HepG2 (cell line): Measurements from ENCODE around the gene INPP4B. TPM values are rescaled to one million over a fixed set of nuclear protein-coding genes. Genes with fewer than 3 reads are reported as not detected.
"Not testable (repeated sequence)": the region's sequence is repeated elsewhere in the genome, so short reads cannot be mapped to it uniquely, and the experiment has no call there.

Experiments
- ATAC-seq: fragments of 200-7000 bp; cut with Tn5 transposase; 3 replicates; pipeline ENCODE4 v1.9.1; 2020; ENCODE audit warnings: mild to moderate bottlenecking, moderate library complexity
- BruUV-seq: library from RNA; stranded (reverse); fragments of 400-500 nt; replicated peaks from 2 replicates; lab custom pipeline; 2021; lab: Mats Ljungman, UMichigan
- CTCF ChIA-PET: fragments of 300-600 bp; formaldehyde crosslinking; extraction: SDS; loops from one replicate; lab custom pipeline; 2021; ENCODE audit warnings: low total read pairs, inconsistent platforms, low intra/inter-chr PET ratio; lab: Yijun Ruan, JAX
- POLR2A ChIA-PET: fragments of 350-600 bp; sonication (Branson Sonifier 250); formaldehyde crosslinking; loops from one replicate; lab custom pipeline; 2020; ENCODE audit warnings: antibody characterized with exemption, inconsistent platforms; lab: Yijun Ruan, JAX
- DNase-seq: peaks from one replicate; pipeline ENCODE4 v3.0.0-alpha.2; 2015; ENCODE audit warnings: low spot score
- FAIRE-seq: peaks from 3 replicates; lab custom pipeline; 2011; peaks lifted over from hg19 to GRCh38; lab: Jason Lieb, UNC
- H2AFZ ChIP-seq: one replicate; pipeline ENCODE4 v1.6.1; 2011; ENCODE audit warnings: low read length, inconsistent platforms
- H3K27ac ChIP-seq: fragments of 300-600 bp; 3 replicates; pipeline ENCODE4 v1.8.0; 2011; ENCODE audit warnings: mixed run types, mild to moderate bottlenecking, mixed read lengths, low read length, inconsistent platforms; ENCODE audit not compliant: insufficient read depth; ENCODE audit errors: extremely low read length
- H3K27me3 ChIP-seq, 2 experiments: fragments of 200-600 bp in 1 of 2; 2 replicates in 1 of 2; 3 replicates in 1 of 2; pipeline versions ENCODE4 v1.6.0 to v1.8.0; 2011; ENCODE audit warnings: low read length in 2 of 2, mild to moderate bottlenecking in 2 of 2, moderate library complexity in 2 of 2, inconsistent platforms in 1 of 2; ENCODE audit not compliant: insufficient read depth in 2 of 2, control insufficient read depth in 1 of 2
- H3K36me3 ChIP-seq, 2 experiments: fragments of 200-600 bp in 1 of 2; replicated peaks in 1 of 2; 2 replicates in 1 of 2; 3 replicates in 1 of 2; pipeline versions ENCODE4 v1.5.1 to v1.8.0; 2011; ENCODE audit warnings: low read length in 2 of 2, inconsistent platforms in 1 of 2; ENCODE audit not compliant: insufficient read depth in 2 of 2, control insufficient read depth in 1 of 2
- H3K4me1 ChIP-seq: 2 replicates; pipeline ENCODE4 v1.5.1; 2012; ENCODE audit warnings: low read length, inconsistent platforms; ENCODE audit not compliant: insufficient read depth
- H3K4me2 ChIP-seq: 2 replicates; pipeline ENCODE4 v1.6.0; 2011; ENCODE audit warnings: low read depth, low read length, inconsistent platforms
- H3K4me3 ChIP-seq, 3 experiments: fragments of 200-600 bp in 1 of 3; sonication (generic), shearing (Covaris generic) in 1 of 3; replicated peaks in 1 of 3; 2 replicates each; pipeline ENCODE4 v1.5.1; 2011 to 2016; ENCODE audit warnings: low read length in 3 of 3, inconsistent platforms in 2 of 3, low read depth in 2 of 3, mild to moderate bottlenecking in 2 of 3, control low read depth in 1 of 3, mixed read lengths in 1 of 3; ENCODE audit not compliant: insufficient read depth in 1 of 3
- H3K79me2 ChIP-seq: one replicate; pipeline ENCODE4 v1.6.1; 2011; ENCODE audit warnings: low read length, inconsistent platforms; ENCODE audit not compliant: insufficient read depth
- H3K9ac ChIP-seq: 2 replicates; pipeline ENCODE4 v1.6.0; 2011; ENCODE audit warnings: mild to moderate bottlenecking, low read depth, low read length, inconsistent platforms; ENCODE audit not compliant: insufficient read depth
- H3K9me3 ChIP-seq: 2 replicates; pipeline ENCODE4 v1.5.1; 2012; ENCODE audit warnings: mild to moderate bottlenecking, low read length
- H4K20me1 ChIP-seq: 2 replicates; pipeline ENCODE4 v1.6.0; 2011; ENCODE audit warnings: inconsistent platforms, mild to moderate bottlenecking, low read length, moderate library complexity; ENCODE audit not compliant: insufficient read depth
- GATAD2A ChIP-seq: IDR thresholded peaks from 2 replicates; pipeline ENCODE4 v1.6.1; 2016
- SPEN ChIP-seq: sonication (generic); formaldehyde crosslinking; IDR thresholded peaks from 2 replicates; pipeline ENCODE4 v1.5.1; 2020; ENCODE audit warnings: low read depth, mild to moderate bottlenecking, missing genetic modification reagents
- TAF1 ChIP-seq: sonication (generic); formaldehyde crosslinking; IDR thresholded peaks from 2 replicates; pipeline ENCODE4 v1.4.0; 2020; ENCODE audit warnings: missing genetic modification reagents
- ZNF292 ChIP-seq: sonication (generic); formaldehyde crosslinking; IDR thresholded peaks from 2 replicates; pipeline ENCODE4 v1.8.1; 2022; ENCODE audit warnings: mild to moderate bottlenecking, low read depth, missing genetic modification reagents, borderline replicate concordance
- WGBS: methylation state at CpG from one replicate; pipeline ENCODE4 v1.1.6; 2017; ENCODE audit warnings: low lambda C conversion rate; 5-methylcytosine and 5-hydroxymethylcytosine counted together
- in situ Hi-C: cut with HindIII; loops from 2 replicates; pipeline ENCODE4 v1.10.0; 2017; ENCODE audit warnings: low pct_unique_long_range_greater_than_20kb; ENCODE audit not compliant: extremely low pct_ligation_motif_present
- intact Hi-C: fragments of 100-400 bp; cut with micrococcal nuclease; formaldehyde crosslinking; loops from one replicate; pipeline ENCODE4 v1.10.0; 2022; ENCODE audit not compliant: unreplicated experiment
- polyA plus RNA-seq, 8 experiments: library from polyadenylated mRNA; depleted of rRNA in 3 of 8; stranded (reverse) in 7 of 8; unstranded in 1 of 8; fragments of >200 nt; fragmentation: Illumina TruSeq in 4 of 8; extraction: Trizol in 4 of 8; gene quantifications; 2 replicates each; pipeline versions ENCODE4 v1.2.1 to v1.2.3, GENCODE V29; 2011 to 2016; ENCODE audit warnings: low read depth in 4 of 8, missing spikeins in 1 of 8, mixed read lengths in 1 of 8; ENCODE audit not compliant: insufficient read depth in 1 of 8
- total RNA-seq, 5 experiments: library from RNA; depleted of rRNA; stranded (reverse); fragments of >200 nt; fragmentation: Illumina TruSeq; extraction: Trizol; gene quantifications; 2 replicates each; pipeline ENCODE4 v1.2.3, GENCODE V29; 2016; ENCODE audit warnings: low read depth in 1 of 5
- TF ChIP-seq, protein P1 (sequence below), 2 experiments: sonication (generic) in 1 of 2; formaldehyde crosslinking in 1 of 2; IDR thresholded peaks; 2 replicates each; pipeline versions ENCODE4 v1.6.1 to v1.9.0; 2014 to 2022; ENCODE audit warnings: antibody characterized with exemption in 1 of 2, borderline replicate concordance in 1 of 2, inconsistent platforms in 1 of 2, low read depth in 1 of 2, missing genetic modification reagents in 1 of 2

The INPP4B gene
- total and polyA plus RNA-seq, 2 of the 13 experiments (the other 11 are each of a cell fraction or from before 2014, with no cell fraction given): not detected

DNA sequence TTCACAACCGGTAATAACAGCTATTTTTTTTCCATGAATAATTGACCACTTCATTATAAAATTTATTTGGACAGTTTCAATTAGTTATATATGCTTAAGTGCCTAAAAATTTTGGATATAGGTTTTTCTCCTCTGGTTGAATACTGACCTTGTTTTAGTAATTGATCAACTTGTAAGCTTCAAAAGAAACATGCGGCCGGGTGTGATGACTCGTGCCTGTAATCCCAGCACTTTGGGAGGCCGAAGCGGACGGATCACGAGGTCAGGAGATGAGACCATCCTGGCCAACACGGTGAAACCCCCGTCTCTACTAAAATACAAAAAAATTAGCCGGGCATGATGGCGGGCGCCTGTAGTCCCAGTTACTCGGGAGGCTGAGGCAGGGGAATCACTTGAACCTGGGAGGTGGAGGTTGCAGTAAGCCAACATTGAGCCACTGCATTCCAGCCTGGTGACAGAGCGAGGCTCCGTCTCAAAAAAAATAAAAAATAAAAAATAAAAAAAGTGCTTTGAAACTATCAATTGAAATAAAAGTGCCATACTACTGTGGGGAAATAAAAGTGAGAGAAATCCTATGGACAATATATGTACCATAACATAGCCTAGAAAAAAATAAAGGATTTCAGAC lies 448.6 kb downstream of the INPP4B start:
- H3K4me1 ChIP-seq, FAIRE-seq, CTCF ChIA-PET, ATAC-seq, H3K27me3 ChIP-seq, H3K4me3 ChIP-seq, intact Hi-C loops, POLR2A ChIA-PET, H3K27ac ChIP-seq, in situ Hi-C loops, BruUV-seq, H3K9me3 ChIP-seq, DNase-seq, H4K20me1 ChIP-seq, H3K36me3 ChIP-seq, H3K4me2 ChIP-seq, H3K9ac ChIP-seq, H3K79me2 ChIP-seq, H2AFZ ChIP-seq: not testable (repeated sequence)
- 38% methylated on average over 16 of the region's 16 CpGs for WGBS

DNA sequence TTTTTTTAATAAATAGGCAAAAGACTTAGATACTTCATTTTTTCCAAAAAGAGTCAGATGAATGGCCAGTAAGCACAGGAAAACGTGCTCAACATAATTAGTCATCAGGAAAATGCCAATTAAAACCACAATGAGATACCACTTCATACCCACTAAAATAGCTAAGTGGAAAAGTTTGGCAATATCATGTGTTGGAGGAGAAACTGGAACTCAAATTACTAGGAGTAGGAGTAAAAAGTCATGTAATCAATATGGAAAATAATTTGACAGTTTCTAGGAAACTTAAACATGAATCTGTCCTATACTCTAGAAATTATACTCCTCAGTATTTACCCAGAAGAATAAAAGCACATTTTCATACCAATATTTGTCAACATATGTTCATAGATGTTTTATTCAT lies 449.8 kb downstream of the INPP4B start:
- no peaks in the 10 kb centered on the region for H3K27me3 ChIP-seq
- no TSS peak for BruUV-seq
- DNase-seq (no peak), FAIRE-seq (no peak), ATAC-seq (no peak)
- H3K36me3 ChIP-seq: no peaks in the 10 kb centered on the region
- no peak overlapping the region for H3K27ac ChIP-seq
- no peaks in the 10 kb centered on the region for H4K20me1 ChIP-seq
- no peaks in the 10 kb centered on the region for H3K4me1 ChIP-seq
- ChIA-PET CTCF (no interaction called here), POLR2A (no interaction called here)
- H3K9ac ChIP-seq: no peak overlapping the region
- H2AFZ ChIP-seq: no peak overlapping the region
- H3K79me2 ChIP-seq: no peaks in the 10 kb centered on the region
- no peaks in the 10 kb centered on the region for H3K9me3 ChIP-seq
- WGBS: 0% methylated on average over 1 of the region's 1 CpG
- H3K4me2 ChIP-seq: no peak overlapping the region
- intact Hi-C loops: no loop called here
- H3K4me3 ChIP-seq: no peak overlapping the region
- no peak for TF ChIP-seq TAF1
- in situ Hi-C loops: no loop called here

DNA sequence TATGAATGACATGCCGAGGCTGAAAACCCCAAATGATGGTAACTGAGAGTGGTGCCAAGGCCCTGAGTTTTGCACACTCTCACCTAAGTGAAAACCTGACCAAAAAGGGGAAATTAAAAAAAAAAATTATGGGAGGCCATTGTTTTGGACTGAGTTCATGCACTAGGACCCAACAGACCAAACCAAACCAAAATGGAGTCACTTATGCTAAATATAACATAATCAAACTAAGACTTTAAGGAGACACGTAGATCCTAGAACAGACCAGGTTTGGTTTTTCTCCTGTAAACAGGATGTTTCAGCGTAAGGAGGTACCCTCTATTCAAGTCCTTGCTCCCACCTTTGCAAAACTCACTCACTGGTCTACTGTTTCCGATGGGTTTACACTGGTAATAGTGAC lies 453.0 kb downstream of the INPP4B start:
- Histone ChIP-seq H3K27ac (no peak overlapping the region), H2AFZ (no peak overlapping the region), H3K79me2 (no peaks in the 10 kb centered on the region), H3K9ac (no peak overlapping the region), H3K27me3 (no peaks in the 10 kb centered on the region), H3K36me3 (no peaks in the 10 kb centered on the region), H3K9me3 (no peaks in the 10 kb centered on the region), H3K4me3 (no peak overlapping the region), H4K20me1 (no peaks in the 10 kb centered on the region), H3K4me1 (no peaks in the 10 kb centered on the region), H3K4me2 (no peak overlapping the region)
- 7% methylated on average over 4 of the region's 4 CpGs for WGBS
- intact Hi-C loops (no loop called here), in situ Hi-C loops (no loop called here)
- POLR2A ChIA-PET: no interaction called here
- no peak for DNase-seq
- no peak for FAIRE-seq
- no TSS peak for BruUV-seq
- no peak for ATAC-seq
- CTCF ChIA-PET: no interaction called here
- TF ChIP-seq SPEN (CRISPR knock-in tag) (no peak), ZNF292 (CRISPR knock-in tag) (no peak), GATAD2A (CRISPR knock-in tag) (no peak)
- TF ChIP-seq, protein P1, sequence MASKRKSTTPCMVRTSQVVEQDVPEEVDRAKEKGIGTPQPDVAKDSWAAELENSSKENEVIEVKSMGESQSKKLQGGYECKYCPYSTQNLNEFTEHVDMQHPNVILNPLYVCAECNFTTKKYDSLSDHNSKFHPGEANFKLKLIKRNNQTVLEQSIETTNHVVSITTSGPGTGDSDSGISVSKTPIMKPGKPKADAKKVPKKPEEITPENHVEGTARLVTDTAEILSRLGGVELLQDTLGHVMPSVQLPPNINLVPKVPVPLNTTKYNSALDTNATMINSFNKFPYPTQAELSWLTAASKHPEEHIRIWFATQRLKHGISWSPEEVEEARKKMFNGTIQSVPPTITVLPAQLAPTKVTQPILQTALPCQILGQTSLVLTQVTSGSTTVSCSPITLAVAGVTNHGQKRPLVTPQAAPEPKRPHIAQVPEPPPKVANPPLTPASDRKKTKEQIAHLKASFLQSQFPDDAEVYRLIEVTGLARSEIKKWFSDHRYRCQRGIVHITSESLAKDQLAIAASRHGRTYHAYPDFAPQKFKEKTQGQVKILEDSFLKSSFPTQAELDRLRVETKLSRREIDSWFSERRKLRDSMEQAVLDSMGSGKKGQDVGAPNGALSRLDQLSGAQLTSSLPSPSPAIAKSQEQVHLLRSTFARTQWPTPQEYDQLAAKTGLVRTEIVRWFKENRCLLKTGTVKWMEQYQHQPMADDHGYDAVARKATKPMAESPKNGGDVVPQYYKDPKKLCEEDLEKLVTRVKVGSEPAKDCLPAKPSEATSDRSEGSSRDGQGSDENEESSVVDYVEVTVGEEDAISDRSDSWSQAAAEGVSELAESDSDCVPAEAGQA (IDR thresholded peaks at IDR 0.05; ENCODE audit: low read depth): no peak
- TF ChIP-seq, protein P1 (CRISPR knock-in tag; IDR thresholded peaks at IDR 0.05; ENCODE audit: borderline replicate concordance): no peak
